CD4-positive, alpha-beta T cell (primary cell): ENCODE data around the gene FIBCD1. TPM values are rescaled to one million over a fixed set of nuclear protein-coding genes. Genes with fewer than 3 reads are reported as not detected.

Source experiments
- ATAC-seq: fragments of 200-7000 bp; cut with Tn5 transposase; one replicate; pipeline ENCODE4 v1.10.0; 2022; ENCODE audit warnings: mild to moderate bottlenecking; ENCODE audit not compliant: poor library complexity
- CTCF ChIA-PET: fragments of 350-600 bp; sonication (Branson Sonifier 250); formaldehyde crosslinking; loops from one replicate; lab custom pipeline; 2021; ENCODE audit warnings: antibody characterized with exemption, inconsistent platforms; lab: Charles Lee
- POLR2A ChIA-PET: fragments of 350-600 bp; sonication (Branson Sonifier 250); formaldehyde crosslinking; loops from one replicate; lab custom pipeline; 2021; ENCODE audit warnings: antibody characterized with exemption, inconsistent platforms; lab: Charles Lee
- DNase-seq, 14 experiments: peaks; one replicate each; pipeline ENCODE4 v3.0.0-alpha.2; 2013 to 2020; ENCODE audit warnings: mixed read lengths in 2 of 14
- H3K27ac ChIP-seq, 2 donors: one replicate each; pipeline versions ENCODE4 v1.5.1 to v1.7.0; 2013; ENCODE audit warnings: low read length in 2 of 2, low read depth in 1 of 2, mild to moderate bottlenecking in 1 of 2
- H3K27me3 ChIP-seq, 2 experiments: 1 replicate in 1 of 2; 2 replicates in 1 of 2; pipeline versions ENCODE4 v1.6.1 to v1.7.0; 2013; ENCODE audit warnings: low read length in 2 of 2, control low read depth in 1 of 2, mild to moderate bottlenecking in 1 of 2, moderate library complexity in 1 of 2; ENCODE audit not compliant: insufficient read depth in 2 of 2, control insufficient read depth in 1 of 2
- H3K36me3 ChIP-seq: one replicate; pipeline ENCODE4 v1.6.1; 2013; ENCODE audit warnings: low read length, control low read depth; ENCODE audit not compliant: insufficient read depth
- H3K4me1 ChIP-seq: one replicate; pipeline ENCODE4 v1.6.1; 2013; ENCODE audit warnings: low read length, control low read depth; ENCODE audit not compliant: insufficient read depth
- H3K4me3 ChIP-seq: one replicate; pipeline ENCODE4 v1.5.1; 2013; ENCODE audit warnings: mild to moderate bottlenecking, low read length, moderate library complexity
- H3K9me3 ChIP-seq, 2 experiments: 1 replicate in 1 of 2; 2 replicates in 1 of 2; pipeline versions ENCODE4 v1.6.1 to v1.7.0; 2013; ENCODE audit warnings: low read length in 2 of 2, mild to moderate bottlenecking in 2 of 2, control low read depth in 1 of 2, moderate library complexity in 1 of 2; ENCODE audit not compliant: control insufficient read depth in 1 of 2, insufficient read depth in 1 of 2
- H3K27ac Mint-ChIP-seq: one replicate; pipeline ENCODE4 v1.8.0; 2020; ENCODE audit warnings: mixed read lengths
- H3K27me3 Mint-ChIP-seq: one replicate; pipeline ENCODE4 v1.8.0; 2021; ENCODE audit warnings: mixed read lengths
- H3K36me3 Mint-ChIP-seq: one replicate; pipeline ENCODE4 v1.8.0; 2021; ENCODE audit warnings: low read depth, mixed read lengths
- H3K4me1 Mint-ChIP-seq: one replicate; pipeline ENCODE4 v1.8.0; 2021; ENCODE audit warnings: low read depth, mixed read lengths
- H3K4me3 Mint-ChIP-seq: one replicate; pipeline ENCODE4 v1.8.0; 2020; ENCODE audit warnings: mild to moderate bottlenecking, mixed read lengths
- H3K9me3 Mint-ChIP-seq: one replicate; pipeline ENCODE4 v1.8.0; 2020; ENCODE audit warnings: mixed read lengths
- CTCF ChIP-seq: fragments of 200-600 bp; IDR thresholded peaks from one replicate; pipeline ENCODE4 v1.8.0; 2022; ENCODE audit warnings: antibody characterized with exemption, mild to moderate bottlenecking
- intact Hi-C, 2 experiments: fragments of 100-400 bp; cut with DNase I in 1 of 2; cut with micrococcal nuclease in 1 of 2; formaldehyde crosslinking; loops; one replicate each; pipeline versions ENCODE4 v1.15.1 to v1.9.0; 2023 to 2025; cut with DNase I, micrococcal nuclease
- total RNA-seq, 174 experiments: library from RNA in 2 of 174; stranded (reverse) in 2 of 174; gene quantifications; one replicate each; pipeline ENCODE4 v1.2.3 and lab custom pipeline; 2021 to 2026

The FIBCD1 gene
- total RNA-seq, 2 experiments from 2014 or later = not detected

- H3K27me3 Mint-ChIP-seq = no peaks in the 10 kb centered on the region
- H3K36me3 Mint-ChIP-seq = peaks cover 4% of the 10 kb centered on the region
- no peaks in the 10 kb centered on the region for H3K4me1 Mint-ChIP-seq
- H3K27ac ChIP-seq = no peak overlapping the region
- POLR2A ChIA-PET = interaction anchor here (0.7 kb wide), 1 partner anchor 91 kb away, joined by 3 read pairs; no protein-coding TSS in a partner anchor
- CTCF ChIA-PET = no interaction called here
- intact Hi-C loops = no loop called here
- no peak overlapping the region for H3K4me3 Mint-ChIP-seq
- no peak overlapping the region for H3K27ac Mint-ChIP-seq
- H3K4me1 ChIP-seq = no peaks in the 10 kb centered on the region
- peaks cover 2% of the 10 kb centered on the region for H3K36me3 ChIP-seq
- no peak for ATAC-seq
- DNase-seq = no peak
- TF ChIP-seq CTCF = no peak
- no peaks in the 10 kb centered on the region for H3K9me3 Mint-ChIP-seq
- no peaks in the 10 kb centered on the region for H3K27me3 ChIP-seq
- no peaks in the 10 kb centered on the region for H3K9me3 ChIP-seq
- H3K4me3 ChIP-seq = no peak overlapping the region
Observed at GRCh38 chr9:130895481-130896232, 43.4 kb downstream of the FIBCD1 start.

- no peaks in the 10 kb centered on the region for H3K9me3 Mint-ChIP-seq
- peaks cover 4% of the 10 kb centered on the region for H3K36me3 Mint-ChIP-seq
- no peak for TF ChIP-seq CTCF
- Histone ChIP-seq H3K4me1 (no peaks in the 10 kb centered on the region), H3K36me3 (peaks cover 3% of the 10 kb centered on the region), H3K4me3 (no peak overlapping the region), H3K27ac (no peak overlapping the region), H3K27me3 (no peaks in the 10 kb centered on the region), H3K9me3 (no peaks in the 10 kb centered on the region)
- ATAC-seq (no peak), DNase-seq (no peak)
- ChIA-PET POLR2A (no interaction called here), CTCF (no interaction called here)
- H3K4me3 Mint-ChIP-seq = no peak overlapping the region
- intact Hi-C loops = no loop called here
- no peaks in the 10 kb centered on the region for H3K27me3 Mint-ChIP-seq
- no peaks in the 10 kb centered on the region for H3K4me1 Mint-ChIP-seq
- H3K27ac Mint-ChIP-seq = no peak overlapping the region
Observed at GRCh38 chr9:130895038-130895437, 44.0 kb downstream of the FIBCD1 start.

GRCh38 chr9:130894546-130894945 lies 44.5 kb downstream of the FIBCD1 start:
- Histone ChIP-seq H3K36me3 (peaks cover 6% of the 10 kb centered on the region), H3K4me1 (no peaks in the 10 kb centered on the region), H3K27me3 (no peaks in the 10 kb centered on the region), H3K4me3 (no peak overlapping the region), H3K27ac (no peak overlapping the region), H3K9me3 (no peaks in the 10 kb centered on the region)
- DNase-seq (no peak), ATAC-seq (no peak)
- Mint-ChIP-seq H3K4me1 (no peaks in the 10 kb centered on the region), H3K4me3 (no peak overlapping the region), H3K27me3 (no peaks in the 10 kb centered on the region), H3K27ac (no peak overlapping the region), H3K36me3 (peaks cover 9% of the 10 kb centered on the region), H3K9me3 (no peaks in the 10 kb centered on the region)
- intact Hi-C loops = no loop called here
- TF ChIP-seq CTCF = no peak
- ChIA-PET POLR2A (no interaction called here), CTCF (no interaction called here)
